Mucosa of rectum (tissue), 2 donors: ENCODE measurements around the gene CD38.

ENCODE experiments used
- H3K27ac ChIP-seq, 2 donors: one replicate each; pipeline ENCODE4 v1.7.0; 2013; ENCODE audit warnings: inconsistent platforms in 2 of 2, low read depth in 2 of 2, low read length in 2 of 2
- H3K27me3 ChIP-seq, 2 donors: one replicate each; pipeline ENCODE4 v1.7.0; 2013; ENCODE audit warnings: low read length in 2 of 2; ENCODE audit not compliant: control insufficient read depth in 2 of 2, insufficient read depth in 2 of 2
- H3K36me3 ChIP-seq, 2 donors: one replicate each; pipeline ENCODE4 v1.7.0; 2013; ENCODE audit warnings: low read length in 2 of 2; ENCODE audit not compliant: control insufficient read depth in 2 of 2, insufficient read depth in 2 of 2
- H3K4me1 ChIP-seq, 2 donors: one replicate each; pipeline ENCODE4 v1.7.0; 2013; ENCODE audit warnings: low read length in 2 of 2, mild to moderate bottlenecking in 1 of 2; ENCODE audit not compliant: control insufficient read depth in 2 of 2, insufficient read depth in 2 of 2
- H3K4me3 ChIP-seq, 2 donors: one replicate each; pipeline ENCODE4 v1.7.0; 2013; ENCODE audit warnings: low read length in 2 of 2
- H3K9ac ChIP-seq, 2 donors: one replicate each; pipeline ENCODE4 v1.7.0; 2013; ENCODE audit warnings: low read length in 2 of 2, low read depth in 1 of 2, mild to moderate bottlenecking in 1 of 2
- H3K9me3 ChIP-seq, 2 donors: one replicate each; pipeline ENCODE4 v1.7.0; 2013; ENCODE audit warnings: low read length in 2 of 2; ENCODE audit not compliant: control insufficient read depth in 2 of 2
- donor health status: healthy.
- donor health status: Normal muscosa, but diverticular disease.

Gene CD38

DNA sequence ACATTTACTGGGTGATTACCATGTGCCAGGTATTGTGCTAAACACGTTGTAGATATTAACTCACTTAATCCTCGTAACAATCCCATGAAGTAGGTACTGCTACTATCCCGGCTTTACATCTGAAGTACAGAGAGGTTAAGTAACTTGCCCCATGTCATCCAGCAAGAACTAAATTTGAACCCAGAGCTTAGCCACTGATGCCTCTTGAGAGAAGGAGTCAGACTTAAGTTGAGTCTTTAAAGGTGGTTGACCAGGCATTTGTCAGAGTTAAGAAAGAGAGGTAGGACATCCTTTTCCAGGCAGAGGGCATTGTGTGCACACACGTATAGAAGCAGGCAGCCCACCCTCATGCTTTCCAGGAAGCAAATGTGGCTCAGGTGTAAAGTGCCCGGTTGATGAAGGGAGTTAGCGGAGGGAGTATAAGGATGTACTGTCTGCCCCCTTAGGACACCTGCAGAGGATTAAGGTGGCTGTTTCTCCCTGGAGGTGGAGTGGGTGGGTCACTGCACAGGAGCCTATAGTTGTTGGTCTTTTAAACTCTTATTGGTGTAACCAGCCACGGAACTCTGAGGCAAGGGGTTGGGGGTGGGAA is 335 bp upstream of the CD38 start:
- Histone ChIP-seq H3K27me3 (no peaks in the 10 kb centered on the region), H3K4me1 (peaks cover 9 to 11% of the 10 kb centered on the region in 2 donors), H3K27ac (peak overlapping the region in 1 of 2 donors; percentile 58), H3K9ac (no peak overlapping the region), H3K4me3 (peak overlapping the region; percentile 62 to 70), H3K36me3 (no peaks in the 10 kb centered on the region), H3K9me3 (no peaks in the 10 kb centered on the region)

GRCh38 chr4:15779306-15779705 is 1.2 kb downstream of the CD38 start:
- Histone ChIP-seq H3K9me3 (no peaks in the 10 kb centered on the region), H3K4me1 (peaks cover 5 to 11% of the 10 kb centered on the region in 2 donors), H3K36me3 (no peaks in the 10 kb centered on the region), H3K27ac (no peak overlapping the region), H3K4me3 (peak overlapping the region; percentile 62 to 70), H3K9ac (peak overlapping the region; percentile 2 to 54), H3K27me3 (no peaks in the 10 kb centered on the region)

DNA sequence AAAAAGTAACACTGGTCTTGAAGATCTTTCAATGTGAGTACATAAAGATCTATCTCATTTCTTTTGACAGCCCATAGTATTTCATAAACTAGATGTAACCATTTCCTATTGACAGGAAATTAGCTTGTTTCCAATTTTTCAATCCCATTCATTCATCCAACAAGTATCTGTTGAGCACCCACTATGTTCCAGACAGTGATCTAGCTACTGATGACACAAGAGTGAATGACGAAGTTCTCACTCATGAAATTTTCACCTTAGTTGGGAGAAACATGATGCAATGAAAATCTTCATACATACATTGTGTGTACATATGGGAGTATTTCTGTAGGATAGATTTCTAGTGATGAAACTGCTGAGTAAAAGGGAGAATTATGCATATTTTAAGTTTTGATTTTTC is 1.7 kb downstream of the CD38 start:
- Histone ChIP-seq H3K4me1 (peaks cover 5 to 11% of the 10 kb centered on the region in 2 donors), H3K27ac (no peak overlapping the region), H3K9ac (peak overlapping the region in 1 of 2 donors; percentile 2), H3K36me3 (no peaks in the 10 kb centered on the region), H3K27me3 (no peaks in the 10 kb centered on the region), H3K4me3 (peak overlapping the region; percentile 62 to 70), H3K9me3 (no peaks in the 10 kb centered on the region)

GRCh38 chr4:15781427-15782095 is 3.4 kb downstream of the CD38 start:
- Histone ChIP-seq H3K27ac (peak overlapping the region in 1 of 2 donors; percentile 4), H3K27me3 (no peaks in the 10 kb centered on the region), H3K4me1 (peaks cover 5 to 11% of the 10 kb centered on the region in 2 donors), H3K9me3 (no peaks in the 10 kb centered on the region), H3K36me3 (no peaks in the 10 kb centered on the region), H3K9ac (no peak overlapping the region), H3K4me3 (no peak overlapping the region)

- H3K4me1 ChIP-seq, result peaks cover 10 to 11% of the 10 kb centered on the region in 2 donors
- H3K4me3 ChIP-seq, result no peak overlapping the region
- H3K27ac ChIP-seq, result peak overlapping the region in 1 of 2 donors; percentile 0
- no peaks in the 10 kb centered on the region for H3K27me3 ChIP-seq
- no peaks in the 10 kb centered on the region for H3K36me3 ChIP-seq
- no peaks in the 10 kb centered on the region for H3K9me3 ChIP-seq
- H3K9ac ChIP-seq, result no peak overlapping the region
These were observed 5.5 kb downstream of the CD38 start for GRCh38 chr4:15783676-15784075.

GRCh38 chr4:15784959-15785634 is 7.0 kb downstream of the CD38 start:
- Histone ChIP-seq H3K9me3 (no peaks in the 10 kb centered on the region), H3K27ac (no peak overlapping the region), H3K27me3 (no peaks in the 10 kb centered on the region), H3K36me3 (no peaks in the 10 kb centered on the region), H3K4me3 (no peak overlapping the region), H3K9ac (no peak overlapping the region), H3K4me1 (peaks cover 5 to 8% of the 10 kb centered on the region in 2 donors)

DNA sequence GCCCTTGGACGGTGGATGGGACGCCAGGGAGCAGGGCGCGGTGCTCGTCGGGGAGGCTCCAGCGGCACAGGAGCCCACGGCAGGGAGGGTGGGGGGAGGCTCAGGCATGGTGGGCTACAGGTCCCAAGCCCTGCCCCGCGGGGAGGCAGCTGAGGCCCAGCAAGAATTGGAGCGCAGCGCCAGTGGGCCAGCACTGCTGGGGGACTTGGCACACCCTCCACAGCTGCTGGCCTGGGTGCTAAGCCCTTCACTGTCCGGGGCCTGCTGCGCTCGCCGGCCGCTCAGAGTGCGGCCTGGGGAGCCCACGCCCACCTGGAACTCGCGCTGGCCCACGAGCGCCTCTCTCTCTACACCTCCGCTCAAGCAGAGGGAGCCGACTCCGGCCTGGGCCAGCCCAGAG is 8.6 kb downstream of the CD38 start:
- Histone ChIP-seq H3K4me3 (no peak overlapping the region), H3K27me3 (no peaks in the 10 kb centered on the region), H3K9ac (no peak overlapping the region), H3K4me1 (peaks cover 5 to 8% of the 10 kb centered on the region in 2 donors), H3K9me3 (no peaks in the 10 kb centered on the region), H3K27ac (no peak overlapping the region), H3K36me3 (no peaks in the 10 kb centered on the region)

DNA sequence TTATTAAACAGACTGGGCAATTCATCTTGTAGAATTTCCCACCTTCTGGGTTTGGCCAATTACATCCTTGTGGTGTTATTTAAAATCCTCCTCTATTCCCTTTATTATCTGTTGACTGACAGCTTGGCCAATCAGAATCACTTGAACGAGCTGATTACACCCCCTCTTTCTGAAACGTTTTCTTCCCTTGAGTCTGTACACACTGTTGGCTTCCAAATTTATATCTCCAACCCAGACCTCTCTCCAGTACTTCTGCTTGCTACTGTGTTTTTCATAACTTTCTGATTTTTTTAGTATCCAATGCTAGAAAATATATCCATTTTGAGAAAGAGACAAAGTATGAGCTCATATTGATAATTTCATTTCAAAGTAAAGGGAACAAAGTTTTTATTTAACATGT is 14.8 kb downstream of the CD38 start:
- H3K36me3 ChIP-seq, result no peaks in the 10 kb centered on the region
- H3K4me1 ChIP-seq, result peaks cover 0 to 8% of the 10 kb centered on the region in 2 donors
- no peak overlapping the region for H3K27ac ChIP-seq
- H3K4me3 ChIP-seq, result no peak overlapping the region
- H3K9ac ChIP-seq, result no peak overlapping the region
- no peaks in the 10 kb centered on the region for H3K9me3 ChIP-seq
- no peaks in the 10 kb centered on the region for H3K27me3 ChIP-seq

- Histone ChIP-seq H3K4me3 (no peak overlapping the region), H3K36me3 (no peaks in the 10 kb centered on the region), H3K9me3 (no peaks in the 10 kb centered on the region), H3K27me3 (no peaks in the 10 kb centered on the region), H3K4me1 (peaks cover 0 to 2% of the 10 kb centered on the region in 2 donors), H3K9ac (no peak overlapping the region), H3K27ac (no peak overlapping the region)
These were observed 15.6 kb downstream of the CD38 start for GRCh38 chr4:15793506-15794363.
